ENCODE measurements around the gene AMPD3. TPM values are rescaled to one million over a fixed set of nuclear protein-coding genes. Genes with fewer than 3 reads are reported as not detected.

The AMPD3 gene
- polyA plus RNA-seq, 1 of the 3 experiments (the other 2 are of a cell fraction), result 1.7 TPM

DNA sequence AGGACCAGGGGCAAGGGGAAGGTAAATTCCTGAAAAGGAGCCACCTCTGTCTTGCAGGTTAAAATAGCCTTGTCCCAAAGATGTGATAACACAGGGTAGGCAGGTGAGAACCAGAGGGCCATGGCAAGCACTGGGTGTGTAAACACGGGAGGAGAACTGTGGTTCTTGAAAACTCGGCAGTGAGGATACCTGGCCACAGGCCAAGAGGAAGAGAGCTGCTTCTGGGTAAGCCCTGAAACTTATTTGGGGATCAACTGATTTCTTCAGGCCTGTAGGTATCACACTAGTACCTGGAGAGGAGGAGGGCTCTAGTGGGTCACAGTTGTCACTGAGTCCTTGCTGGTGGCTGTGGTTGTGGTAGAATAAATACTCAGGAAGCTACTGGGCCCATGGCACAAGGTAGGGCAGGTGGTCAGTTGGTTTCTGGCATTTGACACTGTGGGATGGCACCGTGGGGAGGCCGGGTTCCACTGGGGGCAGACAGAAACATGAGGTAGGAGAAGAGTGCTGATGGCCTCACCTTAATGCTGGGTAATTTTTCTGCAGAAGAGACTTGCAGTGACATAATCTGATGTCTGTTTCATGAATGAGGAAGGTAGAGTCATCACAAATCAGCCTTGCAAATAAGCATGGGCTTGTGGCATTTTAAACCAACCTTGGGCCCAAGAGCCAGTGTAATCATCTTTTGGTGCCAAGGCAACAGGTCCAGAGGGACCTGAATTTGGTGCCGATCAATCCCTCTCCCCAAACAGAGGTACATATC, 22.0 kb downstream of the AMPD3 start:
- no peak overlapping the region for H3K9ac ChIP-seq
- no peaks in the 10 kb centered on the region for H3K27me3 ChIP-seq (ENCODE audit: insufficient read depth)
- H3K79me2 ChIP-seq (ENCODE audit: insufficient read depth), result no peaks in the 10 kb centered on the region
- no peaks in the 10 kb centered on the region for H4K20me1 ChIP-seq (ENCODE audit: insufficient read depth)
- H3K9me2 ChIP-seq, result no peaks in the 10 kb centered on the region
- no peak for DNase-seq
- no peak overlapping the region for H2AFZ ChIP-seq (ENCODE audit: low read depth)
- WGBS (ENCODE audit: low lambda C conversion rate), result 90% methylated on average over 5 of the region's 5 CpGs
- H3K9me3 ChIP-seq, result no peaks in the 10 kb centered on the region
- H3K36me3 ChIP-seq (replicated peaks in 1 of 2; ENCODE audit: control insufficient read depth in 1 of 2, insufficient read depth in 2 of 2, low read length in 1 of 2), result no peaks in the 10 kb centered on the region
- ChIA-PET CTCF (no interaction called here), POLR2A (no interaction called here)
- H3F3A ChIP-seq (replicated peaks; ENCODE audit: insufficient read depth), result no peaks in the 10 kb centered on the region
- H3K27ac ChIP-seq (ENCODE audit: low read depth in 2 of 2, low read length in 1 of 2), result no peak overlapping the region
- no peak overlapping the region for H3K4me3 ChIP-seq (ENCODE audit: low read depth in 2 of 2, low read length in 1 of 2)
- H3K4me2 ChIP-seq, result no peak overlapping the region
- peaks cover 0 to 20% of the 10 kb centered on the region in 2 experiments; a peak in 1 of 4 replicates for H3K4me1 ChIP-seq (ENCODE audit: control insufficient read depth in 1 of 2, insufficient read depth in 2 of 2, low read depth in 1 of 2, low read length in 1 of 2)
- TF ChIP-seq, protein P1, sequence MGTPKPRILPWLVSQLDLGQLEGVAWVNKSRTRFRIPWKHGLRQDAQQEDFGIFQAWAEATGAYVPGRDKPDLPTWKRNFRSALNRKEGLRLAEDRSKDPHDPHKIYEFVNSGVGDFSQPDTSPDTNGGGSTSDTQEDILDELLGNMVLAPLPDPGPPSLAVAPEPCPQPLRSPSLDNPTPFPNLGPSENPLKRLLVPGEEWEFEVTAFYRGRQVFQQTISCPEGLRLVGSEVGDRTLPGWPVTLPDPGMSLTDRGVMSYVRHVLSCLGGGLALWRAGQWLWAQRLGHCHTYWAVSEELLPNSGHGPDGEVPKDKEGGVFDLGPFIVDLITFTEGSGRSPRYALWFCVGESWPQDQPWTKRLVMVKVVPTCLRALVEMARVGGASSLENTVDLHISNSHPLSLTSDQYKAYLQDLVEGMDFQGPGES (IDR thresholded peaks at IDR 0.05; ENCODE audit: low read depth, low read length), result no peak
- TF ChIP-seq RXRA (IDR thresholded peaks at IDR 0.05; ENCODE audit: borderline replicate concordance, low read depth) (no peak), SIN3A (IDR thresholded peaks at IDR 0.05; ENCODE audit: borderline replicate concordance, low read depth, low read length) (no peak), JUND (IDR thresholded peaks at IDR 0.05) (no peak), YY1 (IDR thresholded peaks at IDR 0.05; ENCODE audit: low read depth) (no peak), MEF2A (IDR thresholded peaks at IDR 0.05; ENCODE audit: borderline replicate concordance, low read depth) (no peak), EZH2phosphoT487 (IDR thresholded peaks at IDR 0.05; ENCODE audit: borderline replicate concordance, low read depth) (no peak), SMC3 (IDR thresholded peaks at IDR 0.05; ENCODE audit: low read depth, low read length) (no peak)
- TF ChIP-seq, protein P2, sequence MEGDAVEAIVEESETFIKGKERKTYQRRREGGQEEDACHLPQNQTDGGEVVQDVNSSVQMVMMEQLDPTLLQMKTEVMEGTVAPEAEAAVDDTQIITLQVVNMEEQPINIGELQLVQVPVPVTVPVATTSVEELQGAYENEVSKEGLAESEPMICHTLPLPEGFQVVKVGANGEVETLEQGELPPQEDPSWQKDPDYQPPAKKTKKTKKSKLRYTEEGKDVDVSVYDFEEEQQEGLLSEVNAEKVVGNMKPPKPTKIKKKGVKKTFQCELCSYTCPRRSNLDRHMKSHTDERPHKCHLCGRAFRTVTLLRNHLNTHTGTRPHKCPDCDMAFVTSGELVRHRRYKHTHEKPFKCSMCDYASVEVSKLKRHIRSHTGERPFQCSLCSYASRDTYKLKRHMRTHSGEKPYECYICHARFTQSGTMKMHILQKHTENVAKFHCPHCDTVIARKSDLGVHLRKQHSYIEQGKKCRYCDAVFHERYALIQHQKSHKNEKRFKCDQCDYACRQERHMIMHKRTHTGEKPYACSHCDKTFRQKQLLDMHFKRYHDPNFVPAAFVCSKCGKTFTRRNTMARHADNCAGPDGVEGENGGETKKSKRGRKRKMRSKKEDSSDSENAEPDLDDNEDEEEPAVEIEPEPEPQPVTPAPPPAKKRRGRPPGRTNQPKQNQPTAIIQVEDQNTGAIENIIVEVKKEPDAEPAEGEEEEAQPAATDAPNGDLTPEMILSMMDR (IDR thresholded peaks at IDR 0.05), result no peak
- TF ChIP-seq, protein P3, sequence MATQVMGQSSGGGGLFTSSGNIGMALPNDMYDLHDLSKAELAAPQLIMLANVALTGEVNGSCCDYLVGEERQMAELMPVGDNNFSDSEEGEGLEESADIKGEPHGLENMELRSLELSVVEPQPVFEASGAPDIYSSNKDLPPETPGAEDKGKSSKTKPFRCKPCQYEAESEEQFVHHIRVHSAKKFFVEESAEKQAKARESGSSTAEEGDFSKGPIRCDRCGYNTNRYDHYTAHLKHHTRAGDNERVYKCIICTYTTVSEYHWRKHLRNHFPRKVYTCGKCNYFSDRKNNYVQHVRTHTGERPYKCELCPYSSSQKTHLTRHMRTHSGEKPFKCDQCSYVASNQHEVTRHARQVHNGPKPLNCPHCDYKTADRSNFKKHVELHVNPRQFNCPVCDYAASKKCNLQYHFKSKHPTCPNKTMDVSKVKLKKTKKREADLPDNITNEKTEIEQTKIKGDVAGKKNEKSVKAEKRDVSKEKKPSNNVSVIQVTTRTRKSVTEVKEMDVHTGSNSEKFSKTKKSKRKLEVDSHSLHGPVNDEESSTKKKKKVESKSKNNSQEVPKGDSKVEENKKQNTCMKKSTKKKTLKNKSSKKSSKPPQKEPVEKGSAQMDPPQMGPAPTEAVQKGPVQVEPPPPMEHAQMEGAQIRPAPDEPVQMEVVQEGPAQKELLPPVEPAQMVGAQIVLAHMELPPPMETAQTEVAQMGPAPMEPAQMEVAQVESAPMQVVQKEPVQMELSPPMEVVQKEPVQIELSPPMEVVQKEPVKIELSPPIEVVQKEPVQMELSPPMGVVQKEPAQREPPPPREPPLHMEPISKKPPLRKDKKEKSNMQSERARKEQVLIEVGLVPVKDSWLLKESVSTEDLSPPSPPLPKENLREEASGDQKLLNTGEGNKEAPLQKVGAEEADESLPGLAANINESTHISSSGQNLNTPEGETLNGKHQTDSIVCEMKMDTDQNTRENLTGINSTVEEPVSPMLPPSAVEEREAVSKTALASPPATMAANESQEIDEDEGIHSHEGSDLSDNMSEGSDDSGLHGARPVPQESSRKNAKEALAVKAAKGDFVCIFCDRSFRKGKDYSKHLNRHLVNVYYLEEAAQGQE (IDR thresholded peaks at IDR 0.05; ENCODE audit: low read depth, low read length), result no peak
- TF ChIP-seq, protein P4, sequence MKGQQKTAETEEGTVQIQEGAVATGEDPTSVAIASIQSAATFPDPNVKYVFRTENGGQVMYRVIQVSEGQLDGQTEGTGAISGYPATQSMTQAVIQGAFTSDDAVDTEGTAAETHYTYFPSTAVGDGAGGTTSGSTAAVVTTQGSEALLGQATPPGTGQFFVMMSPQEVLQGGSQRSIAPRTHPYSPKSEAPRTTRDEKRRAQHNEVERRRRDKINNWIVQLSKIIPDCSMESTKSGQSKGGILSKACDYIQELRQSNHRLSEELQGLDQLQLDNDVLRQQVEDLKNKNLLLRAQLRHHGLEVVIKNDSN (IDR thresholded peaks at IDR 0.05; ENCODE audit: borderline replicate concordance, low read depth), result no peak
